NCI-H1105 (cell line): ENCODE data around the gene TTC33.
"Not testable (repeated sequence)": the region's sequence is repeated elsewhere in the genome, so short reads cannot be mapped to it uniquely, and the experiment has no call there.

Source experiments
- DNase-seq: peaks from one replicate; lab custom pipeline; 2025; lab: John Stamatoyannopoulos, UW

Gene TTC33

DNA sequence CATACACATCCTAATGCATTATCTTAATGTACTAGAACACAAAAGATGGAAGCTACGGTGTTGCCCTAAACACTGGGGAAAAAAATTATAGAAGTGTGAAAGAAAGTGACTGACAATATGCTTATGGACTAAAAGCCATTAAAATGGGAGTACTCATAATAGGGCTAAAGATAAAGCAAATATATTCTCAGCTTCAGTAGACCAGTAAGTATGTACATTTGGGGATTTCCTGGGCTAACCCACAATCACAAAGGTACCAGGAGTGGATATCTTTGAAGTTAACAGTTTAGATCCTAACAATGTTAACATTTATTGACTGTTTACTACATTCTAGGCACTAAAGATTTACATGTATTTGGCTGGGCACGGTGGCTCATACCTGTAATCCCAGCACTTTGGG, 39.2 kb downstream of the TTC33 start:
- no peak for DNase-seq

DNA sequence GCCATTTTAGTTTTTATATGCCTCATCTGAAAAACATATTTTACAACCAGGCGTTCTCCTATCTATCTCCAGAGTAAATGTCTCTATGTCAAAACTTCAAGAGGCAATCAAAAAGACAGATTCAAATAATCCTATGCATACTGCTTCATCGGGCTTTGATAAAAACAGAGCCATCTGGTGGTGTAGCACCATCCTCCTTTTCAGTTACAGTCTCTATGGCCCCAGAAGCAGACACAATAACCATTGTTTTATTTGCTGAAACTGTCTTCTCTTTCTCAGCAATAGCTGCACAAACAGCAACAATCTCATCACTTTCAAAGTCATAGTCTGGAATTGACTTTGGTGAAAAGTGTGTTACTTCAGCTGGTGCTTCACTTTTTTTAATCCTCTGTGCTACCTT, 39.8 kb downstream of the TTC33 start:
- DNase-seq = no peak

DNA sequence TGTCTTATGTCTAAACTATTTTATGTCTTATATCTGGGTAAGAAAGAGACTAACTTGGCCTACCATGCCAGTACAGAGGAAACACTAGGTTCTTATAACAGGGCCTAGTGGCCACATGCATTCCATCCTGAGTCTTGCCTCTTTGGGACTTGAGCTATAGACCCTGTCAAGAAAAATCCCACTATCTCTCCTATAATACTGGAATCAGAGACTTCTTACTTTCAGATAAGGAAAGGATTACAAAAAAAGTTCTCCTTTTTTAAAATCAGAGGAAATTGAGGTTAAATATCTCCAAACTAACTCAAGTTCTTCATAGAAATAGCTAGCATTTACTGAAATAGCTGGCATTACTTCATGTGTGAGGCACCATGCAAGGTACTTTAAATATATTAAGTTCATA, 41.8 kb downstream of the TTC33 start:
- no peak for DNase-seq

DNA sequence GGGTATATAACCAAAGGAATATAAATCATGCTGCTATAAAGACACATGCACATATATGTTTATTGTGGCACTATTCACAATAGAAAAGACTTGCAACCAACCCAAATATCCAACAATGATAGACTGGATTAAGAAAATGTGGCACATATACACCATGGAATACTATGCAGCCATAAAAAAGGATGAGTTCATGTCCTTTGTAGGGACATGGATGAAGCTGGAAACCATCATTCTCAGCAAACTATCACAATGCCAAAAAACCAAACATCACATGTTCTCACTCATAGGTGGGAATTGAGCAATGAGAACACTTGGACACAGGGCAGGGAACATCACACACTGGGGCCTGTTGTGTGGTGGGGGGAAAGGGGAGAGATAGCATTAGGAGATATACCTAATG, 45.2 kb downstream of the TTC33 start:
- DNase-seq = not testable (repeated sequence)

DNA sequence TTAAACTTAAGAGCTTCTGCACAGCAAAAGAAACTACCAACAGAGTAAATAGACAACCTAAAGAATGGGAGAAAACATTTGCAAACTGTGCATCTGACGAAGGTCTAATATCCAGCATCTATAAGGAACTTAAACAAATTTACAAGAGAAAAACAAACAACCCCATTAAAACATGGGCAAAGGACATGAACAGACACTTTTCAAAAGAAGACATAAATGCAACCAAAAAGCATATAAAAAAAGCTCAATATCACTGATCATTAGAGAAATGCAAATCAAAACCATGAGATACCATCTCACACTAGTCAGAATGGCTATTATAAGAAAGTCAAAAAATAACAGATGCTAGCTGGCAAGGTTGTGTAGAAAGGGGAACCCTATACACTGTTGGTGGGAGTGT, 50.3 kb downstream of the TTC33 start:
- not testable (repeated sequence) for DNase-seq

DNA sequence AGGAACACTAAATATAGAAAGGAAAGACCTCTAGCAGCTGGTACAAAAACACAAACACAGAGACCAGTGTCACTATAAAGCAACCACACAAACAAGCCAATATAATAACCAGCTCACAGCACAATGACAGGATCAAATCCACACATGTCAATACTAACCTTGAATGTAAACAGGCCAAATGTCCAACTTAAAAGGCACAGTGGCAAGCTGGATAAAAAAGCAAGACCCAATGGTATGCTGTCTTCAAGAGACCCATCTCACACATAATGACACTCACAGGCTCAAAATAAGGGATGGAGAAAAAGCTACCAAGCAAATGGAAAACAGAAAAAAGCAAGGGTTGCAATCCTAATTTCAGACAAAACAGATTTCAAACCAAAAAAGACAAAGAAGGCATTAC, 53.7 kb downstream of the TTC33 start:
- not testable (repeated sequence) for DNase-seq

DNA sequence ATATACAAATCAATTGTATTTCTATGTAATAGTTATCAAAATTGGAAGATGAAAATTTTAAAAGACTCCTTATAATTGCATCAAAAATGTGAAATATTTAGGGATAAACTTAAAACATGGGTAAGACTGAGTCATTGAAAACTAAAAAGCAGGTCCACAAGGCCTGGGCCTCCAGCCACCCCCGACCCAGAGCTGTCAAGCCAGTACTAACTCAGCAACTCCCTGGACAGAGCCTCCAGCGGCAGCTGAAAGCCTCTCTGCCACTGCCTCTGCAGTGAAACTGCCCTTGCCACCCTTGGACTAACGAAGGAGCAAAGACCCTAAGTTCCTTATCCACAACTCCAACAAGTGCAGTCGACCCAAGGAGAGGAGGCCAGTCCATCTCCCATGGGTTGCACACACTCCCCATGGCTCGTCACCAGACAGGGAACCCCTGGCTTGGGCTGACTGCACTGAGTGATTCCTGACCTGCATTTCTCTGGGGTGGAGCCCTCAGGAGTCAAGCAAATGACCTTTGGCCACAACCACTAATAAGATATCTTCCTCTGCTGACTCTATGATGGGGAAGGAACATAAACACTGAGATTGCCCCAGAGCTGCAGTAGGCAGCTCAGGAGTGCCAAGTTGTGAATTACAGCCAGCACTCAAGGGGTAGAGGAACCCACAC, 55.5 kb downstream of the TTC33 start:
- DNase-seq = no peak

DNA sequence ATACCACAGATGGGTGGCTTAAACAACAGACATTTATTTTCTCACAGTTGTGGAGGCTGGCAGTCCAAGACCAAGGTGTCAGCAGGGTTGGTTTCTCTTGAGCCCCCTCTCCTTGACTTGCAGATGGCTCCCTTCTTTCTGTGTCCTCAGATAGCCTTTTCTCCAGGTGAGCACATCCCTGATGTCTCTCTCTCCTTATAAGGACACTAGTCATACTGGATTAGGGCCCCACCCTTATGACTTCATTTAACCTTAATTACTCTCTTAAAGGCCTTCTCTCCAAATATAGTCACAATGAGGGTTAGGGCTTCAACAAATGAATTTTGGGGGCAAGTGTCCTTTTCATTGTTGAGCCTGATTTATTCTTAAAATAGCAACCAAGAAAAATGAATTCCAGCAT, 61.3 kb downstream of the TTC33 start:
- no peak for DNase-seq

DNA sequence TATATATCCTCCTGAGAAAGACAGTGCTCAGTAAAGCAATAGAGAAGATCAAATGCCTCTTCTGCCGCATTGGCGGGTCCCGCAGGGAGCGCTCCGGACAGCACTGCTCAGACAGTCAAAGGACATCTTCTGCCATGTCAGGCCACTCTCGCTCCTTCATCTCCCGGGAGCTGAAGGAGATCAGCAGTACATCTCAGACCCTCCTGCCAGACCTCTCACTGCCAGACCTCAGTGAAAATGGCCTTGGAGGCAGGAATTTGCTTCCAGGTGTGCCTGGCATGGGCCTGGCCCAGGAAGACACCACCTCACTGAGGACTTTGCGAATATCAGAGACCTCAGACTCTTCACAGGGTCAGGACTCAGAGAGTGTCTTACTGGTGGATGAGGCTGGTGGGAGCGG, 63.9 kb downstream of the TTC33 start:
- no peak for DNase-seq

DNA sequence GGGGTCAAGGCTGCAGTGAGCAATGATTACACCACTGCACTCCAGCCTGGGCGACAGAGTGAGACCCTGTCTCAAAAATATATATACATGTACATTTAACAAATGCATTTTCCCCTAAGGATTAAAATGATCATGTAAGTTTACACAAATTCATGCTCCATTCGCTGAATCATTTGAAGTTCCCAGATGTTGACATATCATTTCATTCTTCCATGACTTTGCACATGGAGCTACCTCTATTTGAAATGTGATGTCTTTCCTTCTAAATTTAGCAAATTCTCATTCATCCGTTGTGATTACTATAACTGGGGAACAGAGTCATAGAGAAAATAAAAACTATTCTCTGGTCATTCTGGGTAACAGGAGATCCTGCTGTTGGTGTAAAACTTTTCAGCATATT, 65.5 kb downstream of the TTC33 start:
- DNase-seq = no peak

DNA sequence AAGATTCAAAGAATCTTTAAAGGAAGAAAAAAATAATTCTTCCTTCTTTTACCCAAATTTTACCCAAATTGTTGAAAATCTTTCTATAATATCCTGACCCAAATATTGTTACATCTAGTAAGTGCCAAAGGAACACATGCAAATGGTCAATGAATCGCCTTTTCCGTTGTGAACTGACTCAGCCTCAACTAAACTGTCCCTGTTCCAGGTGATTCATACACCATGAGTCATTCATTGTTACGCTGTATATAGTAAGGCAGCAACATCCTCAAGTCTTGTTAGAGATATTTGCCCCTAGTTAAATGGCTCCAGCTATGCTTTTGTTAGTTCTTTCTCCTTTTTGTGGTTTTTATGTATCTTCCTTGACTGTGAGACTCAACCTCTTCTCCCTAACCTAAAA, 66.3 kb downstream of the TTC33 start:
- DNase-seq = no peak

DNA sequence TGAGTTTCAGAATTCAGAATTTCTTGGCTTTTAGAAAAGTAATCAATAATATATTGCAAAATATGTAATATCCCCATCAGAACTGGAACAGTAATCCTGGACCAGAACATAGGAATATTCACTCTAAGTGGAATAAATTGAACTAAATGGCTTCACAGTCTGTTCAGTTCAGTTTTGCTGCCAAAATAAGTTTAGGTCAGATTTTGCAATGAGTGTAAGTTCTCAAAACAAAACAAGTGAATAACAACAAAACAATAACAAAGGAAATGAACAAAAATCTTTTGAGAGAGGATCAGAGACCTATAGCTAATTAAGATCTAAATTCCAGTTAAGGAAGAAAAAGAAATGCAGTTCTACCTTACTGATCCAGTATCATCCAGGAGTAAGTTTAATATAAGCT, 66.8 kb downstream of the TTC33 start:
- no peak for DNase-seq

DNA sequence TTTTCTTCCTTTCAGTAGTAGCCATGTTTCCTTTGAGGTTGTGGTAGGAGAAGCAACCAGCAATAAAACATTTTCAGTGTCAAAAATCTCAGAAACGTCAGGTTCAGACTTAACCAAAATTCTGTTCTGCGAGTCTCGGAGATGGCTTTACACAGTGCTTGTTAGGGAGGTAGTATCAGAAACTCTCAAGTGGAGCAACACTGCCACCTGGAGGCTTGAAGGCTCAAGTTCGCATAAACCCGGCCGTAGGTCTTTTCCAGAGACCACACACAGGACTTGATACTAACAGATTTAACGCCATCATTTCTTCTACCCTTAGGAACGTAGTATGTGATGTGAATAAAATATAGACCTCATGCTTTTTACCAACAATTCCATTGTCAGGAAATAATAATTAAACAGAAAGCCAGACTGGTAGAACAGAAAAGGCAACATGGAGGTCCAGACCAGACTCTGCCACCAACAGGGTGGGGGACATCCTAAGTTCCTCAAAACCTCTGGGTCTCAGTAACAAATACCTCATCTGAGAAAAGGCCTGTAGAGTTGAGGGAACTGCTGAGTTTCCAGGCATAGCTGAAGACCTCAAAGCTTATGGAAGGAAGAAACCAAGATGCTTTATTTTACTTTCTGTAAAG, 67.5 kb downstream of the TTC33 start:
- peak; percentile 65 for DNase-seq

DNA sequence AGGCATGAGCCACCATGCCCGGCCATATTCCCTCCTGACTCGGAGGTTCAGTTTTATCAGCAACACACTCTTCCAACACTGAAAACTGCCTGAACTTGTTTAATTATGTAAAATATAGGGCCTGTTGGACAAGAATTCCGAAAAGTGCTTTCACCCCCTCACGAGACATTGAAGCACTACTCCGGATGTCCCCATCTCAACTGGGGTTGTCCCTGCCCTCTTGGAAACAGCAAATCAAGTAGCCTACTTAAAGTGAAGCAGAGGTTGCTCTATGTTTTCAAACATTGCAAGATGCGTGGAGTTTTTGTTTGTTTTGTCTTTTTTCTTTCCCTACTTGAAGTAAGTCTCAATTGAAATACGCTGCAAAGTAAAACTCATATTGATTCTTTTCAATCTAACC, 68.4 kb downstream of the TTC33 start:
- no peak for DNase-seq

DNA sequence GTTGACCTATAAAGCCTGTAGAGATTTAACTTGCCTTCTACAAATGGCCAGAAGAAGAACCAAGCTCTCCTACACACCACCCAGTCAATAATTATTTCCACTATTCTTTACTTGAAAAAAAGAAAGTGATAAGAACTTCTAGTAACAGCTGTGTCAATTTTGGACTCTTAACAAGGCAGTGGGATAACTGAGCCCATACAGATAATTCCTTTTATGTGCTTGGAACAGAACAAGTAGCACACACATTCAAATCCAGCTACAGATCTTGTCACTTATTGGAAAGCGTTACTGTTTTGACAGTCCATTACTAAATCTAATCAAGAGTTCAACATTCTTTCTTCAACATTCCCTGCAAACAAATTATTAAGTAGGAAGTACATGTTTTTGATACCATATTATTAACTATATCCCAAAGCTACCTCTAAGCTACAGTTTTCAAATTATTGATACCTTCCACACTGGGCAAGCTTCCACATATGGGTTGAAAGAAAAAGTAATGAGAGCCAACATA, 69.7 kb downstream of the TTC33 start:
- no peak for DNase-seq

DNA sequence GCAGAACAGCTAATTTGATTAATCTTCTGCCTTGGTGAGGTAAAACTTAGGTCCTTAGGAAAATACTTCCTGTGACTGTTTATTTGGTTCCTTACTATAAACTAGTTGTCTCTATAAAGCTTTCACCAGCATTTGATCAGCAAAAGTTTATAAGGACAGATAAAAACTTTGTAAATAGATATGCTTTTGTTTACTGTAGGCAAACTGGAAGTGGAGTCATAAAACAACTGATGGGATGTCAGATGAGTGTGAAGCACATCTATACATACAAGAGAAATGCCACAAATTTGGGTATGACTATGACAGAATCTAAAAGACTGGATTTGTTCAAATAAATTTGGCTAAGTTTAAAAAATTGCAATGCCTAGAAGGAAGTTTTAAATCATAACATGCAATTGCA, 70.6 kb downstream of the TTC33 start:
- no peak for DNase-seq

DNA sequence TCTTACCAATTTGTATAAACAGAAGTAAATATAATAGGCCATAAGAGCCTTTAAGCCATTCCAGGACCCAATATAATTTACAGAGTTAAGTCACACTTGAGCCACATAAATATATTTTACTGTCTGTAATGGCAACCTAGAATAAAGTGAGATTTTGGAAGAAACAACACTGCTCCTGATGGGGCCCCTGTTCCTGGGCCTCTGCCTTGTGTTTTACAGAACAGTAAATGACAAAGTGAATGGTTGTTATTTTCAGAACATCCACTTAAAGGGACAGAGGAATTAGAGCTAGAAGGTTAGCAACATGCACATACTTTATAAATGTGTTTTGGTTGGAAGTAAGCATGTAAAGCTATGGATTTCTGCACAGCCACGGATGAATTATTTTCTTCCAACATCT, 72.5 kb downstream of the TTC33 start:
- no peak for DNase-seq

DNA sequence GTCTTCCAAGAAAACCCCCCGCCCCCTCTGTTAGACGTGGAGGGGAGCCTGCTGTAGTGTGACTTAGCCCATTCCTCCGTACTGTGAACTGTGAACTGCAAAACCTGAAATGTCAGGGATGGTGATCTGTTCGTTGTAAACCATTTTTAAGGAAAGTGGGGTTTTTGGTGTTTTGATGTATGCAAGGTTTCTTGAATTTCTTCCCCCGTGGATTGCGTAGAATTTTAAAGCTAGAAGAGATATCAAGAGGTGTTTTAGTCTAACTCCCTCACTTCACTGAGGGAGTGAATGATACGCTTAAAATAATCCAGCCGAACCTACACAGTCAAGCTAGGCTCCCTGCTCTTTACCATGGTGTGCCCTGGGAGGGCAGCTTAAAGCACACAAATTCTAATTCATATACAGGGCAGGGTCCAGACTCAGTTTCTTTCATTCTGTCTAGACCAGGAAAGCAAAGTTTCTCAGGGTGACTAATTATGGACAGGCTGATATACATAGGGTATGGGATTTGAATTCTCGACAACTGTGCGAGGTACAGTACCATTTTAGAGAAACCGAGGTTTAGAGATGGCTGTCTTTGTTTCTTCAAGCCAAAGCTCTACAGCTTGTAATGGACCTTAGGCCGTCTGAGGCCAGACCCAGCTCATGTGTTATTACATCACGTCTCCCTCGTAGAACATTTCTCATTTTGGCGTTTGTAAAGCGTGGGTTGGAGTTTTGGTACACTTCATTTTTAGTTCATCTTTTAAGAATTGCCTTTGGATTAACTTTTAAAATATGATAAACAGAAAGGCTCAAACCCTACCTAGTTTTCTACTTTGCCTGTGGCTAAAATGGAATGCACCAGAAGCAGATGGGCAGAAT, 73.4 kb downstream of the TTC33 start:
- DNase-seq = no peak

DNA sequence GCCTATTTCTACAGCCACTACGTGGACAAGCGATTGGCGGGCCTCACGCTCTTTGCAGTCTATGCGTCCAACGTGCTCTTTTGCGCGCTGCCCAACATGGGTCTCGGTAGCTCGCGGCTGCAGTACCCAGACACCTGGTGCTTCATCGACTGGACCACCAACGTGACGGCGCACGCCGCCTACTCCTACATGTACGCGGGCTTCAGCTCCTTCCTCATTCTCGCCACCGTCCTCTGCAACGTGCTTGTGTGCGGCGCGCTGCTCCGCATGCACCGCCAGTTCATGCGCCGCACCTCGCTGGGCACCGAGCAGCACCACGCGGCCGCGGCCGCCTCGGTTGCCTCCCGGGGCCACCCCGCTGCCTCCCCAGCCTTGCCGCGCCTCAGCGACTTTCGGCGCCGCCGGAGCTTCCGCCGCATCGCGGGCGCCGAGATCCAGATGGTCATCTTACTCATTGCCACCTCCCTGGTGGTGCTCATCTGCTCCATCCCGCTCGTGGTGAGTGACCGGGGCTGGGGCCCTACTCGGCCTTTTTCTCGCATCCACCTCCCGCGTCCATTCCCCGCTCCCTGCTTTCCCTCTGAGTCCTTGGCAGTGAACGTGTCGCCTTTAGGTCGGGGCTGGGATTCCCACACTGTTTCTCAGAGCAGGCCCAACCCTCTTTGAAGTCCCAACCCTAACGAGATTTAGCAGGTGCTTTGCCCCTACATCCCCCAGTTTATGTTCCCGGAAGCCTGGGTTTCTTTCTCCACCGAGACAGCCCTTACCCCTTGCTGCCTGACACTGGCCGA, 74.2 kb downstream of the TTC33 start:
- DNase-seq = no peak

DNA sequence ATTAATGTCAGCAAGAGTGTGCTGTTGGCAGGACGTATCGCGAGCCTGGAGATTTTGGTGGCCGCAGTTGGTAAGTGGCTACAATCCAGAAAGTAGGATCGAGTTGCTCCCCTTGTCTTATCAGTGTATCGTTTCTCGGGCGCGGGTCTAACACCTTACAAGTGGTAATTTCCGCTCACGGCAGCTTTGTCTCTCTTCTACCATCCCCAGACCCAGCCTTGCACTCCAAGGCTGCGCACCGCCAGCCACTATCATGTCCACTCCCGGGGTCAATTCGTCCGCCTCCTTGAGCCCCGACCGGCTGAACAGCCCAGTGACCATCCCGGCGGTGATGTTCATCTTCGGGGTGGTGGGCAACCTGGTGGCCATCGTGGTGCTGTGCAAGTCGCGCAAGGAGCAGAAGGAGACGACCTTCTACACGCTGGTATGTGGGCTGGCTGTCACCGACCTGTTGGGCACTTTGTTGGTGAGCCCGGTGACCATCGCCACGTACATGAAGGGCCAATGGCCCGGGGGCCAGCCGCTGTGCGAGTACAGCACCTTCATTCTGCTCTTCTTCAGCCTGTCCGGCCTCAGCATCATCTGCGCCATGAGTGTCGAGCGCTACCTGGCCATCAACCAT, 74.9 kb downstream of the TTC33 start:
- DNase-seq = no peak

DNA sequence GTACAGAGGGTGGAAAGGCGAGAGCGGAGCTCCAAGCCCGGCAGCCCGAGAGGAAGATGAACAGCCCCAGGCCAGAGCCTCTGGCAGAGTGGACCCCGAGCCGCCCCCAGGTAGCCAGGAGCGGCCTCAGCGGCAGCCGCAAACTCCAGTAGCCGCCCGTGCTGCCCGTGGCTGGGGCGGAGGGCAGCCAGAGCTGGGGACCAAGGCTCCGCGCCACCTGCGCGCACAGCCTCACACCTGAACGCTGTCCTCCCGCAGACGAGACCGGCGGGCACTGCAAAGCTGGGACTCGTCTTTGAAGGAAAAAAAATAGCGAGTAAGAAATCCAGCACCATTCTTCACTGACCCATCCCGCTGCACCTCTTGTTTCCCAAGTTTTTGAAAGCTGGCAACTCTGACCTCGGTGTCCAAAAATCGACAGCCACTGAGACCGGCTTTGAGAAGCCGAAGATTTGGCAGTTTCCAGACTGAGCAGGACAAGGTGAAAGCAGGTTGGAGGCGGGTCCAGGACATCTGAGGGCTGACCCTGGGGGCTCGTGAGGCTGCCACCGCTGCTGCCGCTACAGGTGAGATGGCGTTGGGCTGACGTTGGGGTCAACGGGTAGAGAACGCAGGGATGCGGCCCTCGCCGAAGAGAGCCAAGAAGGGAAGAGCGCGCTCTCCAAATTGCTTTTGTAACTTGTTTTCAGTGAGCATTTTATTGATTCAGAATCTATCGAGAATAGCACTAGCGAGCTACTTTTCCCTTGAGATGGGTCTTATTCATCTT, 75.7 kb downstream of the TTC33 start, which contains the start of gene PTGER4:
Gene PTGER4, plus strand, starts transcription at position 3 of the 769 bp plus-strand sequence. CDS start 1,079 bp downstream, outside the sequence.
- DNase-seq = no peak
